ENCODE data around the gene ZNF628.

ZNF628 gene

GRCh38 chr19:55497763-55498162 is 21.3 kb downstream of the ZNF628 start:
- no peak for DNase-seq (ENCODE audit: low spot score)

- DNase-seq (ENCODE audit: low spot score) = no peak
Observed at GRCh38 chr19:55498246-55498840, 21.9 kb downstream of the ZNF628 start.

DNA sequence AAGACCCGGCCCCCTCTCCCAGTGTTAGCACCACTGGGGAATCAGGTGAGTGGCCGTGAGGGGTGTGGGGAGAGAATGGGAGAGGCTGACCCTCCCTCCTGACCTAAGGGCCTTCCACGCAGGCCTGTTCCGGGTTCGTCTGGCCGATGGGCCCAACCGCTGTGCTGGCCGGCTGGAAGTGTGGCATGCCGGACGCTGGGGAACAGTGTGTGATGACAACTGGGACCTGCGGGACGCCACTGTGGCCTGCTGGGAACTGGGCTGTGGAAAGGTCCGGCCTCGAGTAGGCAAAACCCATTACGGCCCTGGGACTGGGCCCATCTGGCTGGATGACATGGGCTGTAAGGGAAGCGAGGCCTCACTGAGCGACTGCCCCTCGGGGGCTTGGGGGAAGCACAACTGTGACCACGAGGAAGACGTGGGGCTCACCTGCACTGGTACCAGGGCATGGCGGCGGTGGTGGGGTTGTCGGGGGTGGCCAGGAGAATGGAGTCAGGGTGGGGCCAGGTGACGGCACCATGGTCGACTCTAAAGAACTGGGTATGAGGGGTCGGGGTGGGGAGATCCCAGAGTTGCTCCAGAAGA is 24.0 kb downstream of the ZNF628 start:
- DNase-seq (ENCODE audit: low spot score) = no peak

- no peak for DNase-seq (ENCODE audit: low spot score)
Observed at GRCh38 chr19:55502197-55502952, 26.0 kb downstream of the ZNF628 start.

- DNase-seq (ENCODE audit: low spot score) = no peak
Observed at GRCh38 chr19:55503157-55503501, 26.7 kb downstream of the ZNF628 start.

DNA sequence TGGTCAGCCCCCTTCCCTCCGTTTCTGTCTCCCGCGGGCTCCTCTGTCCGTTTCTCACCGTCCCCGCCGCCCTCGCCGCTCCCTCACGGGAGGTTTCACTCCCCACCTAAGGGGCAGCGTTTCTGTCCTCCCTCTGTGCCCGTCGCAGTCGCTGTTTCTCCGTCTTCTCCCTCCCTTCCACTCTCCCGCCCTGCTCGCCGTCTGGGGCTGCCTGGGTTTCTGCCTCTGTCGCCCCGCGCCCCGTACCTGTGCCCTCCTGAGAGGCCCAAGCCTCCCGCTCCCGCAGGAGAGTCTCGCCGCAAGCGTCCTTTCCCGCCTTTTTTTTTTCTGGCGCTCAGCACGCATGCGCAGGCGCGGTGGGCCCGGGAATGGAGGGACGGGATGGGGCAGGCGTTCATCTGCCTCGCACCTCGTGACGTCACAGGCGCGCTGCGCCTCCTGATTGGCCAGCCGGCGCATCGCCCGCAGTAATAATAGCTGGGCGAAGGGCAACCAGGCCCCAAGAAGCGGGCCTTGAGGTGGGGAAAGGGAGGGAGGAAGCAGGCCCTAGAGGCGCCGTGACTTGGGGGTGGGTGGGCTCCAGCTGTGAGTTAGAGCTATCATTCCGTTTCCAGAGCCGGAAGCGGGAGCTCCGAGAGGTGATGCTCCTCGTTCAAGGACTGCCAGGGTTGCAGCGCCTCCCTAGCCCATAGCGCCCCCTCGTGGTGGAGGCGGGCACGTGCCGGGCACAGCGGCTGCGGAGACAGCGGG is 27.3 kb downstream of the ZNF628 start:
- DNase-seq (ENCODE audit: low spot score) = peak; percentile 92

DNA sequence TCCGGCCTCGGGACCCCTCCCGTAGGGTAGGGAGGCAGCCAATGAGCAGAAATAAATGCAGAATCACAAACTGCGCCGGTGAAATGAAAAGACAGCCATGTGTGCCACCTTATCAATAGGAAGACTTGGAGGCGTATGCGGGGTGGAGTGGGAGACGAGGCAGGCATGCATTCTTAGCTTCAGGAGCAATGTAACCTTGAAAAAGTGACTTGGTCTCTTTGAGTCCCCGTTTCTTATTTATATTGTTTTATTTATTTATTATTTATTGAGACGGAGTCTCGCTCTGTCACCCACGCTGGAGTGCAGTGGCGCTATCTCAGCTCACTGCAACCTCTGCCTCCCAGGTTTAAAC is 27.8 kb downstream of the ZNF628 start:
- no peak for DNase-seq (ENCODE audit: low spot score)

DNA sequence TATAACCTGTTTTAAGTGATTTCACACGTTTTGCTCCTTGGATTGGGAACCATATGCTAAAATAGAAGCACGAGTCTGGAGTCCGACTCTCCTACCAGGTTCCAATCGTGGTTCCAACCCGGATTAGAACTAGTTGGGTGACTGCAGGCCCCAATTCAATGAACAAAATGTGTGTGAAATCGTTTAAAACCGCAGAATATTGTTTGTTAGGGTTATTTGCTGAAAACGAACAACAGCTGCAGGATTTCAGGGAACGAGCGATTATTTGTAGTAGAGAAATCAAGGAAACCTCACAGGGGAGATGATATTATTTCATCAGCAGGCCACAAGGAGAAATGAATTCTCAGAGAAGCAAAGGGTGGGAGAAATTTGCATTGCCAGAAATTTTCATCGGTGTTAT is 28.6 kb downstream of the ZNF628 start:
- no peak for DNase-seq (ENCODE audit: low spot score)

DNA sequence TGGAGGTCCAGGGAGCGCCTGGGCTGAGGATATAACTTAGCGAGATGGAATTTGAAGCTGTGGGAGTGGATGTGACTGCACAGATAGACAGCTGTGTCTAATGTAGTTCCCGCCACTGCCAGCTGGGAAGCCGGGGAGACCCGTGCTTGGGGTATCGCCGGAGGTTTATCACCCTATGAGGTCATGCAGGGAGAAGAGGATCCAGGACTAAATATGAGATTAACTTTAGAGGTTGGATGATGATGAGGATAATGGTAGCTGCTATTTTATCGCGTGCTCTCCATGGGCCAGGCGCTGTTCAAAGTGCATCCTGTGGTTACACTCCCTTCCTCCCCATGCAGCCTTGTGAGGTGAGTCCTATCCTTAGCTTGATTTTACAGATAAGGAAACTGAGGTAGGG is 31.7 kb downstream of the ZNF628 start:
- DNase-seq (ENCODE audit: low spot score) = no peak

DNA sequence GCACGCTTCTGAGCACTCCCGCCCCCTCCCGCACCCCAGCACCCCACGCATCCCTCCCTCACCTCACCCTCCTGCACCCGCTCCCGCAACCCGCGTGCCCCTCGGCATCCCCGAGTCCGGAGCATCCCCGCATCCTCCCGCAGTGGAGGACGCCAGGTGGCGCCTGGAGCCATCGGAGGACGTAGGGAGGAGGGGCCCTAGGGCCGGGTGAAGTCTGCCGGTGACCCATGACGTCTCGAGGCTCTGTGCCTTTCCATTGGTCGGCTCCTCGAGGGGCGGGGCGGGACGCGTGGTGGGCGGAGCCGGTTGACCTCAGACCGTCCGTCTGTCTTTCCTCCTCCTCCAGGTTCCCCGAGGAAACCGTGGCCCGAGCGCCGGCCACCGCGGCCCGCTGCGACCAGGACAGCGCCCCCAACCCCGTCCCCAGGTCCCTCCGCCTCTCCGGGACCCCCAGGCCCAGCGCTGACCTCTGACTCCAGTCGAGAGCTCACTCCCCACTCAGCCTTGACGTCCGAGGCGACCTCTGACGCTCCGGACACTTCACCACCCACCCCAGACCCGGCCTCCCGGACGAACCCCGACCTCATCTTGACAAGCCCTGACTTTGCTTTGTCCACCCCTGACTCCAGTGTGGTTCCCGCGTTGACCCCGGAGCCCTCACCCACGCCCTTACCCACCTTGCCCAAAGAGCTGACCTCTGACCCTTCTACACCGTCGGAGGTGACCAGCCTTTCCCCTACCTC is 40.6 kb downstream of the ZNF628 start:
- DNase-seq (ENCODE audit: low spot score) = peak; percentile 94

- DNase-seq (ENCODE audit: low spot score) = no peak
Observed at GRCh38 chr19:55519451-55520311, 43.3 kb downstream of the ZNF628 start.

DNA sequence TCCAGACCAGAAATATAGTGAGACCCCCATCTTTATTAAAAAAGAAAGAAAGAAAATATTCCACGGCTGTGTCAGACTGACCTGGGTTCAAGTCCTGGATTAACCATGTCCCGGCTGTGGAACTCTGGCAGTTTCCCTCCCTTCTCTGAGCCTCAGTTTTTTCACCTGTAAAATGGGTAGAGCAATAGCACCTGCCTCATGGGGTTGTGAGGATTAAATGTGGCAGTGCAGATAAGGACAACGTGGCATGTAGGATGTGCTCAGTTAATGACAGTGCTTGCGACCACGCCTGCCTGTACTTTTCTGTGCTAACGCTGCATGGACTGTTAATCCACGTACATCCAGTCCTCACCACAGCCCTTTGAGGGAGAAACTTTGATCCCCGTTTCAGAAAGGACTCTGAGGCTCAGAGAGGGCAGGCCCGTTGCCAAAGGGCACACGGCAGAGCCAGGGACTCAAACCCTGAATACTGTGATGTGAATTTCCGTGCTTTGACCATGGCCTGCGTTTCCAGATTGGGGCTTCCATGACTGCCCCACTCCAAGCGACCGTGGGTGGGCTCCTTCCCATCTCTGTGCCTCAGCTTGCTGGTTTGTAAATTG is 44.4 kb downstream of the ZNF628 start:
- DNase-seq (ENCODE audit: low spot score) = no peak

GRCh38 chr19:55525289-55526101 is 49.1 kb downstream of the ZNF628 start:
- no peak for DNase-seq (ENCODE audit: low spot score)

DNA sequence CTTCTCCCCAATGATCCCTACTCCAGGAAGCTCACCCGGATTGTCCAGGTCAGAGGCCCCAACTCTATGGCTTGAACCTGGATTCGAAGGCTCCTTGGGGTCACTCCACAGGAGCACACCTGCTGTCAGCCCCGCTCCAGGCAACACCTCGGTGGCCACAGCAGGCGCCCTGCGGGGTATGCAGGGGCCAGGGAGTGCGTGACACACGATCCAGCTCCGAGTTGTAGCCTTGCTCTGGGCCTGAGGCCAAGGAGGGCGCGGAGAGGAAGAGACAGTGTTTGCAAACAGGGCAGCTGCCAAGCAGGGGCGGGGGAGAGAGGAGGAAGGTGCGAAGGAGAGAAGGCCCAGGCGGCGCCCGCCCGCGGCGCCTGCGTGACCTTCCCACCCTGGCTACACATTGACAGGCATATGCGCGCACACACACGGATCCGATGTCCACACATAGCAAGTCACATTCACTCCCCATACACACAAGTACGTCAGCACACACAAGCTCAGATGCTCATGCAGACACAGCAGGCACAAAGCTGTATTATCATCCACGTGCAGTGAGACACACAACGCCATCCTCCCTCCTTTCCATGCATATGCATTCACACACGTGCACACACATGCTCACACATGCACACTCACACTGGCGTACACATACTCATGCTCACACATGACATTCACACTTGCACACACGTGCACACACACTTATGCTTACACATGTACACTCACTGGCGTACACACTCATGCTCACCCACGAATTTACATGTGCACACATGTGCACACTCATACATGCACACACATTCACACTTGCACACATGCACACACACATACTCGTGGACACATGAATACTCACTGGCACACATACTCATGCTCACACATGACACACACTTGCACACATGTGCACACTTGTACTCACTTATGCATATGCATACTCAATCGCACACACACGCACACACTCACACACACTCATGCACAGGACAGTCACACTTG is 50.1 kb downstream of the ZNF628 start:
- no peak for DNase-seq (ENCODE audit: low spot score)

- no peak for DNase-seq (ENCODE audit: low spot score)
Observed at GRCh38 chr19:55527197-55528029, 51.0 kb downstream of the ZNF628 start.

GRCh38 chr19:55528030-55528803 is 51.8 kb downstream of the ZNF628 start:
- no peak for DNase-seq (ENCODE audit: low spot score)

GRCh38 chr19:55529636-55530234 is 53.3 kb downstream of the ZNF628 start:
- DNase-seq (ENCODE audit: low spot score) = no peak

Data from hematopoietic multipotent progenitor cell treated with erythropoietin and hydrocortisone succinate and interleukin-3 and kit ligand, for 17 days (in vitro differentiated cells).